ENCODE measurements around the gene CHIT1.
"Not testable (repeated sequence)": the region's sequence is repeated elsewhere in the genome, so short reads cannot be mapped to it uniquely, and the experiment has no call there.

The CHIT1 gene

DNA sequence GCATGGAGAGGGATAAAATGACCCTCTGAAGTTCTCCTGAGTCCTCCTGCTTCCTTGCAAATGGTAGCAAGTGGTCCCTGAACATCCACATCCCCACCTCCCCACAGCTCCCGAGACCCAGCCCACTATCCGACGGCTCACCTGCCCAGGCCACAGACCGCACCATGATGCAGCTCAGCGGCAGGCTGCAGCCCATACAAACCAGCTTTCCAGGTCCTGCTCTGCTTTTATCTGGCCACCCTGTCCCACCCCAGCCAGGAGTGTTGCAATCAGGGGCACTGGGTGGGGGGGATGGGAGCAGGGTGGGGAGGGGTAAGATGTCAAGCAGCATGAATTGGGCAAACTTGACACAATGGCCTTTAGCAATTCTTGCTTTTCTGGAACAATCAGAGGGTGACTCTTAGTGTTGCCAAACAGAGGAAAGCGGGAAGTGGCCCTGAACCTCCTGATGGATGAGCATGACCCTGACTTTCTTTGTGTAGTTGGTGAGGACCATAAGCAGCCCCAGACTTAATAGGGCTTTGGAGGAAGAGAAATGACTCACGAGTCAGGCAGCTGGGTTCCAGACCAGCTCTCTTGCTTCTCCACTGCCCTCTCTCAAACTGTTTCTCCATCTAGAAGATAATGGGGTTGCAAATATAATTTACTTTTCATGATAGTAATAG, at the start of gene CHIT1:
Gene CHIT1, minus strand, starts transcription at position 203 of the 665 bp plus-strand sequence. Its CDS starts 37 bp downstream, at position 166.
- DNase-seq (ENCODE audit: low read depth, low spot score) = no peak

DNA sequence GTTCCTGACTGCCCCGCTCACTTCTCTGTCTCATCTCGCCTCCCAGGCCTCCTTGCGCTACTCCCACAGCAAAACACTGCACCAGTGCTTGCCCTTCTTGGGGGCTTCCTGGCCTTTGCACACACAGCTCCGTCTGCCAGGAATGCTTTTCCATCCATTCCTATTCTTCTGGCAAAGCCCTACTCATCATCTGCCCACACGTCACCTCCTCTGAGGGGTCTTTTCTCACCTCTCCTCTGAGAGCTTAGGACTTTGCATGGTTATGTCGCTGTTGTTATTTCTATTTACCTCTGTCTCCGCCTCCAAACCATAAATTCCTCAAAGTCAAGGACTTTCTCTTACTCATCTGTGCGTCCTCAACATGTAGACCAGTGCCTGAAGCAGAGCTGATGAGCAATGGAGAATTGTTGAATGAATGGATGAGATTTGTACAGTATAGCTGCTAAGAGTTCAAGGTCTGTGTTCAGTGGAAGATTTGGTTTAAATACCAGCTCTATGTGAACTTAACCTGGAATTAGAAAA, 49.5 kb upstream of the CHIT1 start:
- no peak for DNase-seq (ENCODE audit: low read depth, low spot score)

DNA sequence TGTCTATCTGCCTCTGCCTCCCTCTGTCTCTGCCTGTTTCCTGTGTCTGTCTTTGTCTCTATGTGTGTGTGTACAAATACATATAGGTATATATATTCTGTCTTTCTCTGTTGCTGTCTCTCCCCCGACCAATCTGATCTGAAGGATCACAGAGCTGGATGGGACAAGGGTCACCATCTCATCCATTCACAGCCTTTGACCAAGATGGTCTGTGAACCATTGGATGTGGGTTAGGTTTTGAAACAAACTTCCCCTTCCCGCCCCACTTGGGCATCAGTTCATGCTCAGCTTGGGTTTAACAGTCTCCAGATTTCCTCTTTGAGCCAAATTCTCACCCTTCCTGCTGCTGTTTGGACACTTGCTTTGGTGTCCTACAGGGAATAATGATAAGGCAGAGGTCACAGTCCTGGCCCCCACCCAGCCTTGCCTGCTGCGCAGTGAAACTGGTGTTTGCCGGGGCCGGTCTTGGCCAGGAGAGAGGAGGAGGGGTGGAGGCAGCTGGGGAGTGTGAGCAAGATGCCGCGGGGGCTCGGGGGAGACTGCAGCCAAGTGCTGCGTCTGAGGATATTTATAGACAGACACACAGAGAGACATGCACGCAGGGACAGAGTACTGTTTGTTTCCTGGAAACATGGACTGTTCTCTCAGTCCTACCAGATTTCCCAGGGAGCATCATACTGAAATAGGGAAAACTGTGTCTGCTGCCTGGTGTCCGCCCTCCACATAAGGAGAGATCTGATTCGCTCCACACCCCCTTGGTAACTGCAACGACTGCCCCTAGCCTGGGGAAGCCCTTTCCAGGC, 48.8 kb upstream of the CHIT1 start:
- no peak for DNase-seq (ENCODE audit: low read depth, low spot score)

DNA sequence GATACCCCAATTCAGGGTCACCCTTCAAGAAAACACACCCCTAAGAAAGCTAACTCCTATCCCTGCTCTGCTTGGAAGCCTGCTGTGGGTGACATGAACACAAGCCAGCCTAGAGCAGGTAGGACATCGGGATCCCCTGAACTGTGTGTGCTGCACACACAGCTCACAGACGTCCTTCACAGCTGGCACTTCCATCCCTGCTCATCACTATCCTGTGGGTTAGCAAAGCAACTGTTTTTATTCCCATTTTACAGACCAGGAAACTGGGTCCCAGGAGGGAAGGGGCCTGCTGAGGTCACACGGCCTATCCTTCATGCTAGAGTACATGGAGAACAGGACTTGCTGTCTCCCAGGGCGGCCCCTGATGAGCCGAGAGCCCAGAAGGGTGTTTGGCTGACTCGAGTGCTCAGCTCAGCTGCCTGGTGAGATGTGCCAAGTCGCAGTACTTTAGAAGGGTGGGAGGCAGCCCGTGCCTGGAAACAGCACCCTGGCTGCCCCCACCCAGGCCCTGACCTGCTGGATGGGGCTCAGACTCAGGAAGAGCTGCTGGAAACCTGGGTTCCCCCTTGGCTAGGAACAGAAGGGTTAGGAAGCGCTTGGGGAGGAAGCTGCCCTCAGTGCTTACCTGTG, 47.6 kb upstream of the CHIT1 start:
- DNase-seq (ENCODE audit: low read depth, low spot score) = no peak

DNA sequence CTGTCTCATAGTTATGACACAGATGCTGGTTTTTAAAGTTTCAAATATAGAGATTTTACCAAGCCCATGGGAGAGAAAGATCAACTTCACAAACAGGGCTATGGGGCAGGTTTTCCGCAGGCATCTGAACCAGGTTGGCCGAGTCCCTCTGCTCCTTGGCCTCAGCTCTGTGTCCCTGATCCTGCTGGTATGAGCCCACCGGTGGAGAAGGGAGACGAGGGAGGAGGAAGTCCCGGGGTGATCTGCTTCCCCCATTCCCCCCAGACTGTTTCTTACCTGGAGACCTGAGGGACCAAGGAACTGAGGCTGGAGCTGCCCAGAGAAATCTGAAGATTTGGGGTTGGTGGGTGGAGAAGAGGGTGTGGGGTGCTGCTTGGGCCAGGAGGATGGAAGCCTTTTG, 46.9 kb upstream of the CHIT1 start:
- DNase-seq (ENCODE audit: low read depth, low spot score) = no peak

DNA sequence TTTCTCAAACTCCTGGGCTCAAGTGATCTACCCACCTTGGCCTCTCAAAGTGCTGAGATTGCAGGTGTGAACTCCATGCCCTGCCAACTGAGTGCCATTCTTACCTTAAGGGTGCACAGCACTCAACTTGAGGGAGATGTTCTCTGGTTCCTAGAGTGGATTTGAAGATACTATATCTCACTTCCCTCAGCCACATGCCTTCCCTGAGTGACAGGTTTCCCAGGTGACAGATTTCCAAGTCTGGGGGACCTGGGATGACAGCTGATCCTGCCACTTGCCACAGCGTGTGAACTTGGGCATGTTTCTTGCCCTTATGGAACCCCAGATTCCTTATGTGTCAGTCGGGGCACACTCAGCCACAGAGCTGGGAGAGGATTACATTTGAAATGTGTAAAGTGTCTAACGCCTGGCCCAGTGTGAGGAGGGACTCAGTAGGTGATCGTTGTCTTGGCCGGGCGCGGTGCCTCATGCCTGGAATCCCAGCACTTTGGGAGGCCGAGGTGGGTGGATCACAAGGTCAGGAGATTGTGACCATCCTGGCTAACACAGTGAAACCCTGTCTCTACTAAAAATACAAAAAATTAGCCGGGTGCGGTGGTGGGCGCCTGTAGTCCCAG, 46.3 kb upstream of the CHIT1 start:
- DNase-seq (ENCODE audit: low read depth, low spot score) = no peak

DNA sequence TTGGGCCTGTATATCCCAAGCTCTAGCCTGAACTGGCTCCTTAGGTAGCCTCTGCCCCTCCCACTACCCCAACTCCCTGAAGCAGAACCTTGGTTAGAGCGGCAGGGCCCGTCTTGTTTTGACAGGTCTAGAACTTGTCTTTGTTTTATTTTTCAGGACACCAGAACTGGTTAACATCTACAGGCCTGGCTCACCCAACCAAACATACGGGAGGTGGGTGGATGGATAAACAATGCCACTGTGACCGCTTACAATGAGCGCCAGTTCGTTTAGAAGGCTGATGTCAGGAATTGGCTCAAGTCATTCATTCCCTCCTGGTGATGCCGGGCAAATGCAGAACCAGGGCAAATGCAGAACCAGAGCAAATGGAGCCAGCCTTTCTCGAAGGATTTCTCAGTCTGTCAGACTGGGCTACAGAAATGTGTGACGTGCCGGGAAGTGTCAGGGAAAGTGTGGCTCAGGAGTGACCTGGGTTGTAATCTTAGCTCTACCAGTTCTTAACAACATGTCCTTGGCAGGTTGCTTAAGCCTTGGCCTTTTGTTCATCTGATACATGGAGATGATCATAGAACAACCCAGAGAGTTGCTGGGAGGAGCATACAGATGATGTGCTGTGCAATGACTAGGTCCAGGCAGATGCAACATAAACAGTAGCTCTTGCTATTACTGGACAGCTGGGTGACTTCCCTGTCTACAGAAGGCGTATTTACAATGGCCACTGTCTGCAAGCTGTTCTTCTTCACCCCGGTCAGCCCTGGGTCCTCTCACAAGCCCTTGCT, 45.3 kb upstream of the CHIT1 start:
- DNase-seq (ENCODE audit: low read depth, low spot score) = no peak

DNA sequence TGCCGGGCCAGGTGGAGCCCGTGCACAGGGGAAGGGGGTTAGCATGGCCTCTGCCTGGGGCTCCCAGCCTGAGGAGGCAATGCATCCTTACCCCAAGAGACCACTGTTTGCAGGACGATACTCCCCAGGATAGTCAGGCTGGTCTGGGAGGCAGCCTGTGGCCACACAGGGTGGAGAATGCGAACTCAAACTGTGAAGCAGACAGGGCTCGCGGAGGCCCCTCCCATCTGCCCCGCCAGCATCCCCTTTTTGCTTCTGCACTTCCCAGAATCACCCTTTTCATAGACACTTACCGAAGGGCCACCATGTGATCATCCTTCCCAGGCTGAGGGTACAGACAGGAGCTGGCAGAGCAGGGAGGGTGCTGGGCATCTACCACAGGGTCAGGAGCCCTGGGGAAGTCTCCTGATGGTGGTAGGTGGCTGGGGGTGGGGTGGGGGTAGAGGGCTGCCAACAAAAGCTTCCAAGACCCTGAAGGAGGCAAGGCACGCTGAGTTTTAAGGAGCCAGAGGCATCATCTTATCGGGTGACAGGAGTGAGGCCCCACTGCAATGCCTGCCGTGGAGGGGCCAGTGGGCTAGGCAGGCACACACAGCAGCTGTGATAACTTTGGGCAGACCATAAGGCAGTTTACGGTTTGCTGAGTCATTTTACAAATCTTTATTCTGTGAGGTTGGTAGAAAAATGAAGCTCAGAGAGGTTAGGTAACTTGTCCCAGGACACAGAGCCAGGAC, 44.6 kb upstream of the CHIT1 start:
- no peak for DNase-seq (ENCODE audit: low read depth, low spot score)

DNA sequence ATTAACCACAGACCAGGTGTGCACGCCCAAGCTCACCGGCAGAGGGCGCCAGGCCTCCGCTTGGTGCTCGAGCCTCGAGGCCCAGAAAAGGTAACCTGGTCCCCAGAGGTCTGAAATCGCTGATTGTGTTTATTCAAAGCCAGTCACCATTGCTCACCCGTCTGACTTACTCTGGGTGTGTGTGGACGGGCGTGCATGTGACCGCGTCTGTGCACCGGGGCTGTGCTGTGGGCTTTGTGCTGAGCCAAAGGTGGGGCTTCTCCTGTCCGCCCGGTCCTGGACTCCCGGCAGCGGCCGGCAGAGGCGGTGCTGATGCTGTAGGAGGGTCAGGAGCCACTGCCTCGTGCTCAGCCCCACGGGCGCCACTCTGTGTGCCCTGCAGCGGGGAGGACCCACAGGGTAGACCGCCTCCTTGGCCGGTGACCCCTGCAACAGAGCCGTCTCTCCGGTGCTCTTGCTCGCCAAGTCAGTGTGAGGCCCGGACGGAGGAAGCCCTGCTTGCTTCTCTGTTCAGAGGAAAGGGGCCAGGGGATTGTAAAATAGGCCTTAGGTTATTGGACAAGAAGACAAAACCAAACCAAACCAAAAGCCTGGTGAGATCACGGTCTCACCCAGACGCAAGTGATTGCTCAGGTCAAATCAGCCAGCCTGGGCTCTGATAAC, 43.9 kb upstream of the CHIT1 start:
- peak; percentile 90 for DNase-seq (ENCODE audit: low read depth, low spot score)

DNA sequence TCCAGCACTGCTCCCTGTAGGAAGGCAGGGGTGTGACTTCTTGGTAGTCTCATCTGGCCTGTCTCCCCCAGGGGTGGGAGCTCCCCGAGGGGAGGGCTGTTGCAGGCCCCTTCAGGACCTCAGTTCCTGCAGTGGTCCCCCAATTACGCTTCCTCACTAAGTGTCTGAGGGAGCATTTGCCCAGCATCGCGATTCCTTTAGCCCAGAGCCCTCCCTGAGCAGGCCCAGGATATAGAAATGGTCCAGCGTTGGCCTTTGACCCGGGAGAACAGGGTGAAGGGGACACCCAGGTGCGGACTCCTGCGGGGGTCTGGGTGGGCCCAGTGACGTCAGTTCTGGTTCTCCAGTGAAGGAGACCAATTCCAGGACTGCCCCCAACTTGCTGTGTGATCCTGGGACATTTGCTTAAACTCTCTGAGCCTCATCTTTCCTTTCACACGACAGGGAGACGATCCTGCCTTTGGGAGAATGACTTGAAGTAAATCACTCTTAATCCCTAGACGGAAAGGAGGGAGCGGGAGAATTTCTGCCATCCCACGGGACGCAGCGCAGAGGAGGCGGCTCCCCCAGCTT, 43.2 kb upstream of the CHIT1 start:
- no peak for DNase-seq (ENCODE audit: low read depth, low spot score)

DNA sequence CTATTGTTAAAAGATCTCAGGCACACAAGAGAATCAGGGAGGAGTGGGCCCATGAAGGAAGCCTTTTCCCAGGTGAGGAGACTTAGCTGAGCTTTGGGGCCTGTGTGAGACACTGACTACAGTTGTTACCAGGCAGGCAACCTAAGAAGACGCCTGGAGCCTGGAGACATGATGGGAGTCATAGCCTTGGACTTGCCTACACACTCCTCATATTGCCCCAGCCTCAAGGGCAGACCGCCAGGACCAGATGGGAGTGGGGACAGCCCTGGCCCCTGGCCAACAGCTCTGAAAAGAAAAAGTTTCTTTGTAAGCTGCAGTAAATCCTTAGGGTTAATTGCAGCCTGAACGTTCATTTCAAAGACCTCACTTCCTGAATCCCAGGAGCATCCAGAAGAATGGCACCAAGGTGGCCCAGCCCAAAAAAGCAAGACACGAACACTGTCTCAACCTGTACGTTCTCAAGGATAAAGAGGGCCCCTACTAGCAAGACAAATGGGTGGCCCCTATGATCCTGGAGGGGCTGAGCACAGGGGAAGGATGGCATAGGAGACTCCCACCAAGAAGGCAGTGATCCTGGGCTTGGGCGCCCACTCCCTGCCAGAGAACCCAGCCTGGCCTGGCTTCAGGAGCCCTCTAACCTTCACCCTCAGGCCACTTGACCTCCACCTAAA, 42.6 kb upstream of the CHIT1 start:
- no peak for DNase-seq (ENCODE audit: low read depth, low spot score)

DNA sequence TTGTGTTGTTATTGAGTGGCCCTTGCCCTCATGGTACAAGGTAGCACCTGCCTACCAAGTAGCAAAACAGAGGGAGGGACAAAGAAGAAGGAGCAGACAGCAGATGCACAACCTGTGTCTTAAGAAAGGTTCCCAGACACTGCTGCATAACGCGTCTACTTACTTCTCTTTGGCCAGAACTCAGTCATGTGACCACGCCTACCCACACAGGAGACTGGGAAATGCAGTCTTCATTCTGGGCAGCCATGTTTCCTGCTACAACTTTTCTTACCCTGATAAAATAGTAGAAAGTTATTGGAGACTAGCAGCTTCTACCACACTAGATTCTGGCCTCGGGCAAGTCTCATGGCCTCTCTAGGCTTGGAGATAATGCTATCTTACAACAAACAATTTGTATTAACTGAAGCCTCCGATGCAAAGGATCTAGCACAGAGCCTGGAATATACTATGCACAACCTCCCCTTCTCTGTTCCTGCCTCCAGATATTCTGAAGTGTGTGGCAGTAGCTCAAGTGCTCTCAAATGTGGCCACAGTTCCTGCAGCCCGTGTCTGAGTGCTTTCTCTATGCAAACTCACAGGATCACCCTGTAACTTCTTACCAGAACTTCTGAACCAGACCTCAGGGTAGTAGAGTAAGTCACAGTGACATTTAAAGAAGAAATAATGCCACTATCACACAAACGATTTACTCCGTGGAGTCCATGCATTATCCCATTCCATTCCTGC, 41.7 kb upstream of the CHIT1 start:
- peak; percentile 50 for DNase-seq (ENCODE audit: low read depth, low spot score)

DNA sequence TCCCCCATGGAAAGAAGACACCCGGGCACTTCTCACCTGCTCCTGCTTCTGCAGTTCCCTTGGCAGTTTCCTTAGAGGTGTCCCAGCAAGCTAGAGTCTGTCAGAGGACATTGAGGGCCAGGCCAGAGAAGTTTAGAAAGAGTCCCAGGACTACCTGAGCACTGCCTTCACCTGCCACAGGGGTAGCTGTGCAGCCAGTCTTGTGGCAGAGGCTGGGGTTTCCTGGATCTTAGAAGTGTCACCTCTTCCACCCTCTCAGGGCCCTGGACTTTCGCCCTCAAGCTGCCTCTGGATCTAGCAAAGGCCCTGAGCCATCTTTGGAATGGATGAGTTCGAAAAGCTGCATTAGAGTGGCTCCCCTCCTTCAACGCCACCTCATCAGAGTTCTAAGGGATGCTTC, 41.0 kb upstream of the CHIT1 start:
- no peak for DNase-seq (ENCODE audit: low read depth, low spot score)

DNA sequence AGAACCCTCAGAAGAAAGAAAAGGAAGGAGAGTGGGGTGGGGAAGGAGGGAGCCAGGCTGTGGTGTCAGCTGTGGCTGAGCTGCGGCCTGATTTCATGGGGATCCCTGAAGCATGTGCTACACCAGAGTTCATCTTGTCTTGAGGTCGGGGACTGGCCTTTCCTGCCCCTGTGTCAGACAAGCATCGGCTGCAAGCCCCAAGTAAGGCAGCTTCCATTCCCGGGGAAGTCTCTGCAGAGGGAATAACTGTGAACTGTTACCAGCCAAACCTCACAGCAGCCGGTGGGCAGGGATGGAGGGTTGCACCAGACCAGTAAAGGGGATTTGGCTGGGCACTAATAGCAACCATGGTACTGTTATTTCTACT, 40.2 kb upstream of the CHIT1 start:
- DNase-seq (ENCODE audit: low read depth, low spot score) = no peak

DNA sequence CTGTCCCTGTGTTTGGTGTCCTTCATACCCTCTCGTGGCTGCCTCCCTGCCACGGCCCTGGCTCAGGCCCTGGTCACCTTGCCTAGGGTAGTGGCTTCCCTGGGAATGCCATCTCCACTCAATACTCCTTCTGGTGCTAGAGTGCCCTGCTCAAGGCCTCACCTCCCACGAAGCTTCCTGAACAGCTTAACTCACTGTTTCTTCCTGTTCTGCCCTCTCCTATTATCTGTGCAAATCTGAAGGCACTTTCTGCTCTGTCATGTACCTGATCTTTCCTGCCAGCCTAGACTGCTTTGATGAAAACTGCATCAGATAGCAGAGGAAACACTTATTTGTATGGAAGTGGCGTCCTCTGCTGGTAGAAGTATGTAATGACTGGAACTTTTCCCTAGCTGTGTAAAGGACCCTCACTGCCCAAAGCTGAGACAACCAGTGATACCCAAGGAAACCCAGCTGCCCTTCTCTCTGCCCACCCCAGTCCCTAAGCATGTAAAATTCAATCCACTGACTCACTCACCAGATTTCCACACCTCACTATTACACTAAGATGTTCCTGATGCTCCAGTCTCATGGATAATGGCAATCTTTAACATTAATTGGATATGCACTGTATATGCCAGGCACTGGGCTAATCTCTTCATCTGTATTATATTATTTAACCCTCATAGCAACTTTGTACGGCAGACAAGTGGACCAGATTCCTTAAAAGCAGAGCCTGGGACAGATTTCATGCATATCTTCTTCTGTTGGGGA, 39.6 kb upstream of the CHIT1 start:
- DNase-seq (ENCODE audit: low read depth, low spot score) = no peak

DNA sequence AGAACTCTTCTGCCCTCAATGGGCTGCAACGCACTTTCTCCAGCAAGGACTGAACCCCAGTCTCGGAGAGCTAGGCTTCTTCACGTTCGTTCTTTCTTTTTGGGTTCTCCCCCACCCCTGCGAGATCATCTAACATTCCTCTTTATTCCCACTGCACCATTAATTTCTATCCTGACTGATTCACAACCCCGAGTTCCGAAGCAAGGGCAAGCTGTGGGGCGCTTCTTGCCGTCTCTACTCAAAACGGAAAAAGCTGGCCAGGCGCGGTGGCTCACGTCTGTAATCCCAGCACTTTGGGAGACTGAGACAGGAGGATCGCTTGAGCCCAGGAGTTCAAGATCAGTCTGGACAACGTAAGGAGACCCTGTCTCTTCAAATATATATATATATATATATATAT, 38.4 kb upstream of the CHIT1 start:
- DNase-seq (ENCODE audit: low read depth, low spot score) = no peak

DNA sequence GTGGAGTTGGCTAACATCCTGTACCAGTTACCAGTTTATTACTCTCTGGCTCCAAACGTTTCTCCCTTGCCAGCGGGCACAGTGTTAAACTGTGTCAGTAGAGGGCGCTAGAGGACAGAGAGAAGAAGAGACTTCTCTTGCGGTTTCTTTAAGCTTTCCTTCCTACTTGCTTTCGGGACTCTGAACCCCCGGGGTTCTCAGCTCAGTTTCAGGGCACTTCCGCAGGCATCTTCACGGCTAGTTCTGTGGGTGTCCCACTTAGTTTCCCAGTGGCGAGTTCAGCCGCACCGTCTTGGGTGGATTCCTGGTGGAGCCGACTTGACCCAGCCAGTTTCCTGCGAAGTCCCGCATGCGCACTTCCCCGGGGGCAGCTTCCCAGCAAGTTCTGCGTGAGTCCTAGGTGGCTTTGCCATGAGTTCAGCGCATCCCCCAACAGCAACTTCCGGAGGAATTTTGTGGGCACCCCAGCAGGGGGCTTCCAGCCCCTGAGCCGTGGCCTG, 37.9 kb upstream of the CHIT1 start:
- peak; percentile 75 for DNase-seq (ENCODE audit: low read depth, low spot score)

DNA sequence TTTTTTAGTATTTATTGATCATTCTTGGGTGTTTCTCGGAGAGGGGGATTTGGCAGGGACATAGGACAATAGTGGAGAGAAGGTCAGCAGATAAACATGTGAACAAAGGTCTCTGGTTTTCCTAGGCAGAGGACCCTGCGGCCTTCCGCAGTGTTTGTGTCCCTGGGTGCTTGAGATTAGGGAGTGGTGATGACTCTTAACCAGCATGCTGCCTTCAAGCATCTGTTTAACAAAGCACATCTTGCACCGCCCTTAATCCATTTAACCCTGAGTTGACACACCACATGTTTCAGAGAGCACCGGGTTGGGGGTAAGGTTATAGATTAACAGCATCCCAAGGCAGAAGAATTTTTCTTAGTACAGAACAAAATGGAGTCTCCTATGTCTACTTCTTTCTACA, 36.7 kb upstream of the CHIT1 start:
- DNase-seq (ENCODE audit: low read depth, low spot score) = not testable (repeated sequence)
